SH-SY5Y (cell line): ENCODE measurements around the gene PIK3CA.

Experiments
- GATA2 ChIP-seq: IDR thresholded peaks from 2 replicates; pipeline ENCODE4 v1.6.1; 2011; ENCODE audit warnings: mild to moderate bottlenecking, low read depth, low read length
- GATA3 ChIP-seq: IDR thresholded peaks from 2 replicates; pipeline ENCODE4 v1.6.1; 2011; ENCODE audit warnings: low read depth, mild to moderate bottlenecking, low read length, moderate library complexity

PIK3CA gene

GRCh38 chr3:179149406-179149867, 1.3 kb downstream of the PIK3CA start:
- no peak for TF ChIP-seq GATA3
- no peak for TF ChIP-seq GATA2

GRCh38 chr3:179149951-179150350, 1.8 kb downstream of the PIK3CA start:
- TF ChIP-seq GATA3: no peak
- TF ChIP-seq GATA2: no peak

- no peak for TF ChIP-seq GATA2
- TF ChIP-seq GATA3: no peak
Measured at GRCh38 chr3:179150610-179151009, 2.5 kb downstream of the PIK3CA start.

- TF ChIP-seq GATA3 (no peak), GATA2 (no peak)
Measured at GRCh38 chr3:179151474-179151873, 3.3 kb downstream of the PIK3CA start.

GRCh38 chr3:179156170-179156569, 8.0 kb downstream of the PIK3CA start:
- no peak for TF ChIP-seq GATA2
- no peak for TF ChIP-seq GATA3

GRCh38 chr3:179156775-179157174, 8.6 kb downstream of the PIK3CA start:
- TF ChIP-seq GATA2 (no peak), GATA3 (no peak)

GRCh38 chr3:179158336-179159039, 10.3 kb downstream of the PIK3CA start:
- TF ChIP-seq GATA3 (no peak), GATA2 (no peak)

GRCh38 chr3:179163503-179163902, 15.3 kb downstream of the PIK3CA start:
- TF ChIP-seq GATA3 (no peak), GATA2 (no peak)

GRCh38 chr3:179164857-179165256, 16.7 kb downstream of the PIK3CA start:
- TF ChIP-seq GATA3: no peak
- TF ChIP-seq GATA2: no peak

- no peak for TF ChIP-seq GATA2
- no peak for TF ChIP-seq GATA3
Measured at GRCh38 chr3:179166561-179167201, 18.5 kb downstream of the PIK3CA start.

- TF ChIP-seq GATA2 (no peak), GATA3 (no peak)
Measured at GRCh38 chr3:179168918-179169317, 20.8 kb downstream of the PIK3CA start.

GRCh38 chr3:179172546-179172945, 24.4 kb downstream of the PIK3CA start:
- no peak for TF ChIP-seq GATA2
- no peak for TF ChIP-seq GATA3

- TF ChIP-seq GATA3 (no peak), GATA2 (no peak)
Measured at GRCh38 chr3:179174316-179174715, 26.2 kb downstream of the PIK3CA start.

- TF ChIP-seq GATA3 (no peak), GATA2 (no peak)
Measured at GRCh38 chr3:179174898-179175297, 26.7 kb downstream of the PIK3CA start.

GRCh38 chr3:179175358-179175757, 27.2 kb downstream of the PIK3CA start:
- TF ChIP-seq GATA3 (no peak), GATA2 (no peak)
